CD4-positive, alpha-beta T cell (primary cell): ENCODE measurements around the gene ERCC4. TPM values are rescaled to one million over a fixed set of nuclear protein-coding genes. Genes with fewer than 3 reads are reported as not detected.

ENCODE experiments used
- ATAC-seq: fragments of 200-7000 bp; cut with Tn5 transposase; one replicate; pipeline ENCODE4 v1.10.0; 2022; ENCODE audit warnings: mild to moderate bottlenecking; ENCODE audit not compliant: poor library complexity
- CTCF ChIA-PET: fragments of 350-600 bp; sonication (Branson Sonifier 250); formaldehyde crosslinking; loops from one replicate; lab custom pipeline; 2021; ENCODE audit warnings: antibody characterized with exemption, inconsistent platforms; lab: Charles Lee
- POLR2A ChIA-PET: fragments of 350-600 bp; sonication (Branson Sonifier 250); formaldehyde crosslinking; loops from one replicate; lab custom pipeline; 2021; ENCODE audit warnings: antibody characterized with exemption, inconsistent platforms; lab: Charles Lee
- DNase-seq, 14 experiments: peaks; one replicate each; pipeline ENCODE4 v3.0.0-alpha.2; 2013 to 2020; ENCODE audit warnings: mixed read lengths in 2 of 14
- H3K27ac ChIP-seq, 2 donors: one replicate each; pipeline versions ENCODE4 v1.5.1 to v1.7.0; 2013; ENCODE audit warnings: low read length in 2 of 2, low read depth in 1 of 2, mild to moderate bottlenecking in 1 of 2
- H3K27me3 ChIP-seq, 2 experiments: 1 replicate in 1 of 2; 2 replicates in 1 of 2; pipeline versions ENCODE4 v1.6.1 to v1.7.0; 2013; ENCODE audit warnings: low read length in 2 of 2, control low read depth in 1 of 2, mild to moderate bottlenecking in 1 of 2, moderate library complexity in 1 of 2; ENCODE audit not compliant: insufficient read depth in 2 of 2, control insufficient read depth in 1 of 2
- H3K36me3 ChIP-seq: one replicate; pipeline ENCODE4 v1.6.1; 2013; ENCODE audit warnings: low read length, control low read depth; ENCODE audit not compliant: insufficient read depth
- H3K4me1 ChIP-seq: one replicate; pipeline ENCODE4 v1.6.1; 2013; ENCODE audit warnings: low read length, control low read depth; ENCODE audit not compliant: insufficient read depth
- H3K4me3 ChIP-seq: one replicate; pipeline ENCODE4 v1.5.1; 2013; ENCODE audit warnings: mild to moderate bottlenecking, low read length, moderate library complexity
- H3K9me3 ChIP-seq, 2 experiments: 1 replicate in 1 of 2; 2 replicates in 1 of 2; pipeline versions ENCODE4 v1.6.1 to v1.7.0; 2013; ENCODE audit warnings: low read length in 2 of 2, mild to moderate bottlenecking in 2 of 2, control low read depth in 1 of 2, moderate library complexity in 1 of 2; ENCODE audit not compliant: control insufficient read depth in 1 of 2, insufficient read depth in 1 of 2
- H3K27ac Mint-ChIP-seq: one replicate; pipeline ENCODE4 v1.8.0; 2020; ENCODE audit warnings: mixed read lengths
- H3K27me3 Mint-ChIP-seq: one replicate; pipeline ENCODE4 v1.8.0; 2021; ENCODE audit warnings: mixed read lengths
- H3K36me3 Mint-ChIP-seq: one replicate; pipeline ENCODE4 v1.8.0; 2021; ENCODE audit warnings: low read depth, mixed read lengths
- H3K4me1 Mint-ChIP-seq: one replicate; pipeline ENCODE4 v1.8.0; 2021; ENCODE audit warnings: low read depth, mixed read lengths
- H3K4me3 Mint-ChIP-seq: one replicate; pipeline ENCODE4 v1.8.0; 2020; ENCODE audit warnings: mild to moderate bottlenecking, mixed read lengths
- H3K9me3 Mint-ChIP-seq: one replicate; pipeline ENCODE4 v1.8.0; 2020; ENCODE audit warnings: mixed read lengths
- CTCF ChIP-seq: fragments of 200-600 bp; IDR thresholded peaks from one replicate; pipeline ENCODE4 v1.8.0; 2022; ENCODE audit warnings: antibody characterized with exemption, mild to moderate bottlenecking
- intact Hi-C, 2 experiments: fragments of 100-400 bp; cut with DNase I in 1 of 2; cut with micrococcal nuclease in 1 of 2; formaldehyde crosslinking; loops; one replicate each; pipeline versions ENCODE4 v1.15.1 to v1.9.0; 2023 to 2025; cut with DNase I, micrococcal nuclease
- total RNA-seq, 174 experiments: library from RNA in 2 of 174; stranded (reverse) in 2 of 174; gene quantifications; one replicate each; pipeline ENCODE4 v1.2.3 and lab custom pipeline; 2021 to 2026

ERCC4 gene
- total RNA-seq, 2 experiments from 2014 or later = 8.5 to 10.1 TPM

- Histone ChIP-seq H3K36me3 (no peaks in the 10 kb centered on the region), H3K4me1 (no peaks in the 10 kb centered on the region), H3K27me3 (peaks cover 0 to 3% of the 10 kb centered on the region in 2 experiments), H3K27ac (no peak overlapping the region), H3K4me3 (no peak overlapping the region), H3K9me3 (no peaks in the 10 kb centered on the region)
- DNase-seq = no peak
- intact Hi-C loops = no loop called here
- H3K36me3 Mint-ChIP-seq = no peaks in the 10 kb centered on the region
- ATAC-seq = no peak
- peaks cover 33% of the 10 kb centered on the region for H3K27me3 Mint-ChIP-seq
- TF ChIP-seq CTCF = no peak
- POLR2A ChIA-PET = no interaction called here
- CTCF ChIA-PET = no interaction called here
- H3K9me3 Mint-ChIP-seq = peaks cover 4% of the 10 kb centered on the region
- no peak overlapping the region for H3K27ac Mint-ChIP-seq
- H3K4me3 Mint-ChIP-seq = no peak overlapping the region
- H3K4me1 Mint-ChIP-seq = no peaks in the 10 kb centered on the region
Observed at GRCh38 chr16:13968835-13969234, 48.9 kb downstream of the ERCC4 start.

DNA sequence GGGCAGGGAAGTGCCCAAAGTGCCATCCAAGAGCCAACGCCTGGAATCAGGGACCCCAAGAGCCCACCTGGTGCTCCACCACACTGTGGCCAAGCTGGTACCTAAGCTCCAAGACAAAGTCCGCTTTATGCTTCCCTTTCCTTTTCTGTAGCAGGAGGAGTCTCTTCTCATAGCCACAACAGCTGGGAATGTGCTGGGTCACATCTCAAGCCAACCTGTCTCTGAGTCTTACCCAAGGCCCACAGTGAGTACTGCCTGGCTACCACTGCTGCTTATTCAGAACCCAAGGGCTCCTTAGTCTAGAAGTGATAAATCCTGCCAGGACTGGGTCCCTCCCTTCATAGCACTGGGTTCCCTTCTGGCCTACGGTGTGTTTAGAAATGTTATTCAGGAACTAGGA lies 49.8 kb downstream of the ERCC4 start:
- H3K36me3 ChIP-seq = no peaks in the 10 kb centered on the region
- H3K27me3 ChIP-seq = peaks cover 0 to 3% of the 10 kb centered on the region in 2 experiments
- intact Hi-C loops = no loop called here
- no peak for ATAC-seq
- Mint-ChIP-seq H3K27ac (no peak overlapping the region), H3K4me1 (no peaks in the 10 kb centered on the region), H3K36me3 (no peaks in the 10 kb centered on the region), H3K4me3 (no peak overlapping the region), H3K9me3 (peaks cover 4% of the 10 kb centered on the region), H3K27me3 (peaks cover 33% of the 10 kb centered on the region)
- no peak for TF ChIP-seq CTCF
- POLR2A ChIA-PET = no interaction called here
- no peak overlapping the region for H3K27ac ChIP-seq
- no peaks in the 10 kb centered on the region for H3K9me3 ChIP-seq
- DNase-seq = no peak
- H3K4me3 ChIP-seq = no peak overlapping the region
- CTCF ChIA-PET = no interaction called here
- H3K4me1 ChIP-seq = no peaks in the 10 kb centered on the region

GRCh38 chr16:13970708-13971422 lies 50.9 kb downstream of the ERCC4 start:
- no peaks in the 10 kb centered on the region for H3K4me1 Mint-ChIP-seq
- H3K4me1 ChIP-seq = no peaks in the 10 kb centered on the region
- peaks cover 4% of the 10 kb centered on the region for H3K9me3 Mint-ChIP-seq
- no peak overlapping the region for H3K4me3 Mint-ChIP-seq
- no peaks in the 10 kb centered on the region for H3K36me3 ChIP-seq
- H3K36me3 Mint-ChIP-seq = no peaks in the 10 kb centered on the region
- H3K27ac Mint-ChIP-seq = no peak overlapping the region
- H3K27me3 ChIP-seq = peaks cover 0 to 3% of the 10 kb centered on the region in 2 experiments
- no peak for ATAC-seq
- ChIA-PET POLR2A (no interaction called here), CTCF (no interaction called here)
- intact Hi-C loops = no loop called here
- no peak overlapping the region for H3K27ac ChIP-seq
- H3K27me3 Mint-ChIP-seq = peaks cover 22% of the 10 kb centered on the region
- DNase-seq = no peak
- H3K9me3 ChIP-seq = no peaks in the 10 kb centered on the region
- TF ChIP-seq CTCF = no peak
- no peak overlapping the region for H3K4me3 ChIP-seq
